Osteoblast (primary cell): Measurements from ENCODE around the gene SALL3. TPM values are rescaled to one million over a fixed set of nuclear protein-coding genes. Genes with fewer than 3 reads are reported as not detected.

Experiments used
- DNase-seq: peaks from one replicate; pipeline ENCODE4 v3.0.0; 2011; ENCODE audit warnings: low spot score, mixed read lengths; ENCODE audit not compliant: insufficient read length; ENCODE audit errors: missing footprints
- H2AFZ ChIP-seq: 2 replicates; pipeline ENCODE4 v1.6.0; 2011; ENCODE audit warnings: mild to moderate bottlenecking, low read length
- H3K27ac ChIP-seq: 2 replicates; pipeline ENCODE4 v1.5.1; 2011; ENCODE audit warnings: mild to moderate bottlenecking, low read depth, low read length, moderate library complexity
- H3K27me3 ChIP-seq: 2 replicates; pipeline ENCODE4 v1.6.0; 2012; ENCODE audit warnings: mild to moderate bottlenecking, control low read depth, inconsistent platforms, low read length, moderate library complexity; ENCODE audit not compliant: insufficient read depth
- H3K36me3 ChIP-seq: 2 replicates; pipeline ENCODE4 v1.5.1; 2011; ENCODE audit warnings: mild to moderate bottlenecking, low read length, control low read depth, moderate library complexity; ENCODE audit not compliant: insufficient read depth
- H3K4me1 ChIP-seq: 2 replicates; pipeline ENCODE4 v1.5.1; 2011; ENCODE audit warnings: mild to moderate bottlenecking, low read length, control low read depth, moderate library complexity; ENCODE audit not compliant: insufficient read depth
- H3K4me2 ChIP-seq: 2 replicates; pipeline ENCODE4 v1.6.0; 2011; ENCODE audit warnings: mild to moderate bottlenecking, low read length; ENCODE audit not compliant: insufficient read depth
- H3K4me3 ChIP-seq: fragments of 200-600 bp; sonication (generic); 3 replicates; pipeline ENCODE4 v1.5.1; 2012; ENCODE audit warnings: mild to moderate bottlenecking, low read length, inconsistent platforms; ENCODE audit not compliant: insufficient read depth
- H3K79me2 ChIP-seq: 2 replicates; pipeline ENCODE4 v1.6.0; 2012; ENCODE audit warnings: mild to moderate bottlenecking, low read length, control low read depth, inconsistent platforms; ENCODE audit not compliant: insufficient read depth
- H3K9me3 ChIP-seq: 2 replicates; pipeline ENCODE4 v1.5.1; 2011; ENCODE audit warnings: low read depth, low read length, control low read depth
- H4K20me1 ChIP-seq: 2 replicates; pipeline ENCODE4 v1.6.0; 2012; ENCODE audit warnings: mild to moderate bottlenecking, low read length, control low read depth; ENCODE audit not compliant: insufficient read depth
- CTCF ChIP-seq: IDR thresholded peaks from 2 replicates; pipeline ENCODE4 v1.5.1; 2011; ENCODE audit warnings: mild to moderate bottlenecking, low read depth, low read length, moderate library complexity; ENCODE audit errors: extremely low read depth
- total RNA-seq: library from RNA; depleted of rRNA; stranded (reverse); fragments of >200 nt; gene quantifications from 2 replicates; pipeline ENCODE4 v1.2.3, GENCODE V29; 2012

Gene SALL3
- total RNA-seq = not detected in 2 replicates

GRCh38 chr18:78979730-78980278 is at the start of gene SALL3:
TSS of gene SALL3 (plus strand) at chr18:78979818. CDS start at chr18:78980275, 457 bp downstream.
- H3K27me3 ChIP-seq = peaks cover 75% of the 10 kb centered on the region
- H3K9me3 ChIP-seq = peaks cover 2% of the 10 kb centered on the region
- H3K27ac ChIP-seq = no peak within 1 kb of the TSS
- DNase-seq = peak; percentile 91
- no peaks in the 10 kb centered on the region for H3K4me1 ChIP-seq
- H3K4me2 ChIP-seq = no peak within 1 kb of the TSS
- no peaks in the 10 kb centered on the region for H4K20me1 ChIP-seq
- H3K4me3 ChIP-seq = no peak within 1 kb of the TSS
- TF ChIP-seq CTCF = no peak
- no peak within 1 kb of the TSS for H2AFZ ChIP-seq
- H3K36me3 ChIP-seq = no peaks in the 10 kb centered on the region
- H3K79me2 ChIP-seq = no peaks in the 10 kb centered on the region

DNA sequence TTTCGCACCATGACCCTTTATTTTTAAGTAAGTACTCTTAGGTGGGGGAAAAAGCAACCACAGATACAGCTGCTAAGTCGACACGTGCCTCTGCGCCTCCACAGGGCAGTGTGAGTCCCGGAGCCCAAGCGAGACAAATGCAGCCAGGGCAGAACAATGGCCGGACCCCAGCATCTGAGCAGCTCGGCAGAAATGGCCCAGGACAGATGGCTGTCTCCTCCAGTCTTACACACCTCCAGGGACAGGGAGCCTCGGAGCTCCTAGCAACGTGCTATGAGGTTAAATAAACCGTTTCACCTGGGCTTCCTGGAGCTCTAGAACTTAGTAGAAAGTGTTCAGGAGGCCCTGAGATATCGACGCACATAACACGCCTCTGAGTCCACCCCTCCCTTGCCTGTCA is 47.3 kb upstream of the SALL3 start:
- Histone ChIP-seq H4K20me1 (no peaks in the 10 kb centered on the region), H3K9me3 (peaks cover under 1% of the 10 kb centered on the region), H3K79me2 (no peaks in the 10 kb centered on the region), H3K36me3 (no peaks in the 10 kb centered on the region), H3K4me3 (no peak overlapping the region), H3K27me3 (no peaks in the 10 kb centered on the region), H3K4me2 (no peak overlapping the region), H3K4me1 (no peaks in the 10 kb centered on the region), H2AFZ (no peak overlapping the region), H3K27ac (no peak overlapping the region)
- TF ChIP-seq CTCF = no peak
- no peak for DNase-seq

DNA sequence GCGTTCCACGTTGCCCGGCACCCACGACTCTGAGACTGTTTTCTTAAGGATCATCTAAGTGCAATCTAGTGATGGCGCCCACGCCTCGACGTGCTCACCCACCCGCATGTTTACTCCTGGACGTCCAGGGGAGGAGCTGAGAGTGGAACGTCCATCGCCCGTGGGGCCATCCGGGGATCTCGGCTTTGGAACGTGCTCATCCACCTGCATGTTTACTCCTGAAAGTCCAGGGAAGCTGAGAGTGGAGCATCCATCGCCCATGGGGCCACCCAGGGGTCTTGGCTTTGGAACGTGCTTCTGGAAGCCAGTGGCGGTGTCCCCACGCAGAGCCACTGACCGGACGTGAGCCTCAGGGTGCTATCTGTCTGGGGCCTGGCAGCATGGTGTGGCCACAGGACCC is 45.6 kb upstream of the SALL3 start:
- no peak overlapping the region for H3K27ac ChIP-seq
- H2AFZ ChIP-seq = no peak overlapping the region
- DNase-seq = peak; percentile 21
- H3K4me2 ChIP-seq = no peak overlapping the region
- H3K4me1 ChIP-seq = no peaks in the 10 kb centered on the region
- H3K9me3 ChIP-seq = no peaks in the 10 kb centered on the region
- H3K79me2 ChIP-seq = no peaks in the 10 kb centered on the region
- no peaks in the 10 kb centered on the region for H4K20me1 ChIP-seq
- H3K36me3 ChIP-seq = no peaks in the 10 kb centered on the region
- no peak overlapping the region for H3K4me3 ChIP-seq
- TF ChIP-seq CTCF = no peak
- H3K27me3 ChIP-seq = no peaks in the 10 kb centered on the region

DNA sequence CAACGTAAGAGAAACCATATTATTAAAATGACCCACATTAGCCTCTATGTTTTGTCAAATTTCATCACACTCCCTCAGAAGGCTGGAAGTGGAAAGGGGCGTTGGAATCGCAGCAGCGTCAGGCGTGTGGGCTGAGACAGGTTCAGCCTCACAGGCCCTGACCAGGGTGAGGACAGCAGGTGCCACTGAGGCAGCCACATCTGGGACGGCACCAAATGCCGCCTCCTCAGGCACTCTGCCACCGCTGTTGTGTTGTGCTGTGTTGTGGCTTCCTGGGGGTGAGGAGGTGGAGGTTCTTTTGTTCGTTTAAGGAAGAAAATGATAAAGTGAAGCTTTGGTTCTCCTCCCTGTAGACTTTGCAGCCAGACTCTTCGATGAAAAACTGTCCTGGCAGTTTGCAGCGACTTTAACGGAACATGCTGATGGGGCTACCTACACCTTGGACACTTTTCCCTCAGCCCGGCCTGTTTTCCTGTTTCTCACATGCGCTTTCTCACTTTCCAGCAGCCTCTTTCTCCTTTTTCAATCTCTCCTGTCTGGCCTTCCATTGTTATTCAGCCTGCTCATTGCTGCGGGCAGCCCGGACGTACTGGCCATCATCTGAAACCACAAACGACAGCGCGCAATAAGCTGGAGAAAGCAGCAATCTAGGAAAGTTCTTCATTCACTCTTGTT is 44.9 kb upstream of the SALL3 start:
- no peak overlapping the region for H3K4me2 ChIP-seq
- no peak overlapping the region for H3K27ac ChIP-seq
- H3K4me3 ChIP-seq = no peak overlapping the region
- H3K9me3 ChIP-seq = no peaks in the 10 kb centered on the region
- no peaks in the 10 kb centered on the region for H3K27me3 ChIP-seq
- no peaks in the 10 kb centered on the region for H3K4me1 ChIP-seq
- peak; percentile 35 for DNase-seq
- H2AFZ ChIP-seq = no peak overlapping the region
- H3K36me3 ChIP-seq = no peaks in the 10 kb centered on the region
- no peaks in the 10 kb centered on the region for H3K79me2 ChIP-seq
- TF ChIP-seq CTCF = no peak
- no peaks in the 10 kb centered on the region for H4K20me1 ChIP-seq
